ENCODE measurements around the gene KAT2B.

DNA sequence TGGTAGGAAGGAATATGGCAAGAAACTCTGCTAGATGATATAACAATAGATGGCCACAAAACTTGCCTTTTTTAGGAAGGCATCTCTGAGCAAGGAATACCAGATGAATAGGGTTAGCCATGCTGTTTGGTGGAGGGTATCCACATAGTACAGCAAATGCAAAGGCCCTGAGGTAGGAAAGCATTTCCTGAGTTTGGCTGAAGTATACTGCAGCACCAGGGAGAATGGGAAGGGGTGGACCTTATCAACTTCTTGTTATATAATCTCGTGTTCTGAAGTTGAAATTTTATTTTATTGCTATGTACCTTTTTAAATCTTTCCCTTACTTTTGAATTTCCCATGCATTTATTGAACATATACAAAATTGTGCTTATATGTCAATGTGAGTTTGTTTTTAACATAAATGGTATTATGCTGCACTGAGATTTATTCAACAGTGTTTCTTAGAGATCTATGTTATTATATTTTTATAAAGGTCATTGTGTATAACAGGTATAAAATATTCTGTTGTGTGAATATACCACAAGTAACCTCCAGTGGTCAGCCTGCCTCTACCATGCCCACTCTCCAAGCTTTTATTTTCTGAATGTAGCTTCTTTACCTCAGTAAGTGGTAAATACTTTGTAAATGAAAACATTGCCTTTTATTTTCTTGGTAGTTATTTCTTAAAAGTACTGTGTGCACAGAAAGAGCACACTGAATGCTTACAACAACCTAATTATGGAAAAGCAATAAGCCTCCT, 2.8 kb upstream of the KAT2B start:
- TF ChIP-seq POLR2A (IDR thresholded peaks at IDR 0.05; ENCODE audit: control extremely low read depth in 1 of 2, low read depth in 2 of 2, low read length in 2 of 2) = no peak
- TF ChIP-seq, protein P1, sequence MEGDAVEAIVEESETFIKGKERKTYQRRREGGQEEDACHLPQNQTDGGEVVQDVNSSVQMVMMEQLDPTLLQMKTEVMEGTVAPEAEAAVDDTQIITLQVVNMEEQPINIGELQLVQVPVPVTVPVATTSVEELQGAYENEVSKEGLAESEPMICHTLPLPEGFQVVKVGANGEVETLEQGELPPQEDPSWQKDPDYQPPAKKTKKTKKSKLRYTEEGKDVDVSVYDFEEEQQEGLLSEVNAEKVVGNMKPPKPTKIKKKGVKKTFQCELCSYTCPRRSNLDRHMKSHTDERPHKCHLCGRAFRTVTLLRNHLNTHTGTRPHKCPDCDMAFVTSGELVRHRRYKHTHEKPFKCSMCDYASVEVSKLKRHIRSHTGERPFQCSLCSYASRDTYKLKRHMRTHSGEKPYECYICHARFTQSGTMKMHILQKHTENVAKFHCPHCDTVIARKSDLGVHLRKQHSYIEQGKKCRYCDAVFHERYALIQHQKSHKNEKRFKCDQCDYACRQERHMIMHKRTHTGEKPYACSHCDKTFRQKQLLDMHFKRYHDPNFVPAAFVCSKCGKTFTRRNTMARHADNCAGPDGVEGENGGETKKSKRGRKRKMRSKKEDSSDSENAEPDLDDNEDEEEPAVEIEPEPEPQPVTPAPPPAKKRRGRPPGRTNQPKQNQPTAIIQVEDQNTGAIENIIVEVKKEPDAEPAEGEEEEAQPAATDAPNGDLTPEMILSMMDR (IDR thresholded peaks at IDR 0.05; ENCODE audit: control extremely low read depth in 1 of 3, insufficient read depth in 1 of 3, low read depth in 1 of 3, low read length in 3 of 3) = no peak
- TF ChIP-seq EZH2 (IDR thresholded peaks at IDR 0.05; ENCODE audit: low read depth, low read length, severe bottlenecking) = no peak
- no peak for TF ChIP-seq KDM4A (IDR thresholded peaks at IDR 0.05; ENCODE audit: low read depth, low read length, severe bottlenecking)
- no peak for TF ChIP-seq SUZ12 (IDR thresholded peaks at IDR 0.05; ENCODE audit: low read length)
- no peak for TF ChIP-seq NRF1 (IDR thresholded peaks at IDR 0.05; ENCODE audit: low read depth, low read length)
- TF ChIP-seq SIX5 (IDR thresholded peaks at IDR 0.05; ENCODE audit: low read depth, low read length) = no peak
- no peak for TF ChIP-seq YY1 (IDR thresholded peaks at IDR 0.05; ENCODE audit: low read depth, low read length)
- no peak for TF ChIP-seq CBX5 (IDR thresholded peaks at IDR 0.05; ENCODE audit: low read depth, low read length)
- TF ChIP-seq CEBPB (IDR thresholded peaks at IDR 0.05; ENCODE audit: low read depth, low read length) = no peak
- TF ChIP-seq RNF2 (IDR thresholded peaks at IDR 0.05; ENCODE audit: borderline replicate concordance, low read depth, low read length, missing control alignments, poor library complexity, severe bottlenecking) = no peak
